Activated CD4-positive, alpha-beta T cell treated with anti-CD3 and anti-CD28 coated beads, Interleukin-2, amount 10 ng/mL, durations not matched to agents 7 days and 5 days (primary cell): Measurements from ENCODE around the gene BTBD9. TPM values are rescaled to one million over a fixed set of nuclear protein-coding genes. Genes with fewer than 3 reads are reported as not detected.

Source experiments
- CTCF ChIA-PET: fragments of 350-600 bp; sonication (Branson Sonifier 250); formaldehyde crosslinking; loops from one replicate; lab custom pipeline; 2021; ENCODE audit warnings: antibody characterized with exemption; lab: Charles Lee
- POLR2A ChIA-PET: fragments of 350-600 bp; sonication (Branson Sonifier 250); formaldehyde crosslinking; loops from one replicate; lab custom pipeline; 2021; ENCODE audit warnings: antibody characterized with exemption; lab: Charles Lee
- DNase-seq: peaks from one replicate; pipeline ENCODE4 v3.0.0-alpha.2; 2020
- H3K27ac Mint-ChIP-seq: one replicate; pipeline ENCODE4 v1.8.0; 2021; ENCODE audit warnings: mild to moderate bottlenecking, moderate library complexity, mixed read lengths
- H3K27me3 Mint-ChIP-seq: one replicate; pipeline ENCODE4 v1.8.0; 2021; ENCODE audit warnings: mixed read lengths
- H3K36me3 Mint-ChIP-seq: one replicate; pipeline ENCODE4 v1.8.0; 2021; ENCODE audit warnings: low read depth, mixed read lengths
- H3K4me1 Mint-ChIP-seq: one replicate; pipeline ENCODE4 v1.8.0; 2021; ENCODE audit warnings: mixed read lengths
- H3K4me3 Mint-ChIP-seq: one replicate; pipeline ENCODE4 v1.8.0; 2021; ENCODE audit warnings: mild to moderate bottlenecking, moderate library complexity, mixed read lengths
- H3K9me3 Mint-ChIP-seq: one replicate; pipeline ENCODE4 v1.8.0; 2021; ENCODE audit warnings: mixed read lengths
- total RNA-seq, 2 experiments: library from RNA; stranded (reverse); gene quantifications; one replicate each; pipeline ENCODE4 v1.2.3, GENCODE V29; 2021

Gene BTBD9
- total RNA-seq, 2 experiments from 2014 or later = 12.0 to 12.6 TPM

GRCh38 chr6:38220069-38220723 is 419.5 kb downstream of the BTBD9 start:
- POLR2A ChIA-PET = no interaction called here

GRCh38 chr6:38218235-38218634 is 421.5 kb downstream of the BTBD9 start:
- DNase-seq = no peak
- Mint-ChIP-seq H3K4me3 (no peak overlapping the region), H3K36me3 (no peaks in the 10 kb centered on the region), H3K27ac (no peak overlapping the region), H3K4me1 (no peaks in the 10 kb centered on the region), H3K9me3 (peaks cover 2% of the 10 kb centered on the region), H3K27me3 (no peaks in the 10 kb centered on the region)
- ChIA-PET POLR2A (no interaction called here), CTCF (interaction anchor here (1.5 kb wide), 1 partner anchor 47 kb away, joined by 3 read pairs; no protein-coding TSS in a partner anchor)

More at GRCh38 chr6:38220069-38220723, 419.5 kb downstream of the BTBD9 start:
- no peak overlapping the region for H3K4me3 Mint-ChIP-seq
- no peak overlapping the region for H3K27ac Mint-ChIP-seq
- no peaks in the 10 kb centered on the region for H3K4me1 Mint-ChIP-seq
- no peak for DNase-seq
- H3K27me3 Mint-ChIP-seq = no peaks in the 10 kb centered on the region
- CTCF ChIA-PET = no interaction called here
- H3K36me3 Mint-ChIP-seq = no peaks in the 10 kb centered on the region
- peaks cover 2% of the 10 kb centered on the region for H3K9me3 Mint-ChIP-seq

GRCh38 chr6:38216451-38216850 is 423.3 kb downstream of the BTBD9 start:
- Mint-ChIP-seq H3K9me3 (peaks cover 2% of the 10 kb centered on the region), H3K36me3 (no peaks in the 10 kb centered on the region)

GRCh38 chr6:38215651-38216311 is 423.9 kb downstream of the BTBD9 start:
- Mint-ChIP-seq H3K4me3 (no peak overlapping the region), H3K9me3 (peaks cover 2% of the 10 kb centered on the region), H3K4me1 (no peaks in the 10 kb centered on the region), H3K27me3 (no peaks in the 10 kb centered on the region), H3K27ac (no peak overlapping the region), H3K36me3 (no peaks in the 10 kb centered on the region)
- ChIA-PET POLR2A (no interaction called here), CTCF (no interaction called here)
- no peak for DNase-seq

More at GRCh38 chr6:38216451-38216850, 423.3 kb downstream of the BTBD9 start:
- H3K4me3 Mint-ChIP-seq = no peak overlapping the region
- no peaks in the 10 kb centered on the region for H3K4me1 Mint-ChIP-seq
- no peak overlapping the region for H3K27ac Mint-ChIP-seq
- no peak for DNase-seq
- H3K27me3 Mint-ChIP-seq = no peaks in the 10 kb centered on the region
- ChIA-PET CTCF (no interaction called here), POLR2A (no interaction called here)

- Mint-ChIP-seq H3K4me3 (no peak overlapping the region), H3K27me3 (no peaks in the 10 kb centered on the region)
These were observed 424.5 kb downstream of the BTBD9 start for GRCh38 chr6:38215225-38215624.

GRCh38 chr6:38214159-38214558 is 425.6 kb downstream of the BTBD9 start:
- no peak for DNase-seq
- no peak overlapping the region for H3K4me3 Mint-ChIP-seq
- peaks cover 5% of the 10 kb centered on the region for H3K4me1 Mint-ChIP-seq
- ChIA-PET CTCF (interaction anchor here (0.6 kb wide), 1 partner anchor 185 kb away, joined by 3 read pairs; no protein-coding TSS in a partner anchor), POLR2A (no interaction called here)
- H3K36me3 Mint-ChIP-seq = no peaks in the 10 kb centered on the region
- no peaks in the 10 kb centered on the region for H3K27me3 Mint-ChIP-seq
- H3K27ac Mint-ChIP-seq = no peak overlapping the region
- H3K9me3 Mint-ChIP-seq = no peaks in the 10 kb centered on the region

More at GRCh38 chr6:38215225-38215624, 424.5 kb downstream of the BTBD9 start:
- Mint-ChIP-seq H3K9me3 (peaks cover 2% of the 10 kb centered on the region), H3K36me3 (no peaks in the 10 kb centered on the region), H3K4me1 (no peaks in the 10 kb centered on the region), H3K27ac (no peak overlapping the region)
- POLR2A ChIA-PET = no interaction called here
- CTCF ChIA-PET = interaction anchor here (0.5 kb wide), 1 partner anchor 26 kb away, joined by 3 read pairs; no protein-coding TSS in a partner anchor
- DNase-seq = no peak

- no peaks in the 10 kb centered on the region for H3K27me3 Mint-ChIP-seq
- no peak for DNase-seq
- peaks cover 8% of the 10 kb centered on the region for H3K4me1 Mint-ChIP-seq
- POLR2A ChIA-PET = no interaction called here
- CTCF ChIA-PET = no interaction called here
- H3K36me3 Mint-ChIP-seq = no peaks in the 10 kb centered on the region
- H3K4me3 Mint-ChIP-seq = no peak overlapping the region
- H3K27ac Mint-ChIP-seq = no peak overlapping the region
- H3K9me3 Mint-ChIP-seq = no peaks in the 10 kb centered on the region
These were observed 426.5 kb downstream of the BTBD9 start for GRCh38 chr6:38213251-38213658.

GRCh38 chr6:38212579-38212978 is 427.1 kb downstream of the BTBD9 start:
- Mint-ChIP-seq H3K4me1 (peaks cover 8% of the 10 kb centered on the region), H3K4me3 (no peak overlapping the region), H3K9me3 (no peaks in the 10 kb centered on the region), H3K36me3 (no peaks in the 10 kb centered on the region), H3K27ac (no peak overlapping the region), H3K27me3 (no peaks in the 10 kb centered on the region)
- CTCF ChIA-PET = interaction anchor here (0.6 kb wide), 1 partner anchor 338 kb away, joined by 3 read pairs; no protein-coding TSS in a partner anchor
- POLR2A ChIA-PET = no interaction called here
- DNase-seq = no peak

GRCh38 chr6:38212116-38212515 is 427.6 kb downstream of the BTBD9 start:
- no peak overlapping the region for H3K27ac Mint-ChIP-seq
- H3K9me3 Mint-ChIP-seq = no peaks in the 10 kb centered on the region
- POLR2A ChIA-PET = no interaction called here
- DNase-seq = no peak
- no peaks in the 10 kb centered on the region for H3K27me3 Mint-ChIP-seq
- no peak overlapping the region for H3K4me3 Mint-ChIP-seq
- H3K4me1 Mint-ChIP-seq = peaks cover 8% of the 10 kb centered on the region
- no peaks in the 10 kb centered on the region for H3K36me3 Mint-ChIP-seq
- CTCF ChIA-PET = interaction anchor here (0.6 kb wide), 1 partner anchor 338 kb away, joined by 3 read pairs; no protein-coding TSS in a partner anchor

- POLR2A ChIA-PET = no interaction called here
- no peak overlapping the region for H3K4me3 Mint-ChIP-seq
- CTCF ChIA-PET = interaction anchor here (1.1 kb wide), 1 partner anchor 19 kb away, joined by 3 read pairs; no protein-coding TSS in a partner anchor
- H3K36me3 Mint-ChIP-seq = no peaks in the 10 kb centered on the region
- peaks cover 8% of the 10 kb centered on the region for H3K4me1 Mint-ChIP-seq
- no peaks in the 10 kb centered on the region for H3K27me3 Mint-ChIP-seq
- H3K9me3 Mint-ChIP-seq = no peaks in the 10 kb centered on the region
- DNase-seq = no peak
- no peak overlapping the region for H3K27ac Mint-ChIP-seq
These were observed 430.1 kb downstream of the BTBD9 start for GRCh38 chr6:38209371-38210260.

- DNase-seq = no peak
- Mint-ChIP-seq H3K27ac (no peak overlapping the region), H3K4me1 (peaks cover 8% of the 10 kb centered on the region), H3K4me3 (no peak overlapping the region), H3K9me3 (no peaks in the 10 kb centered on the region), H3K27me3 (no peaks in the 10 kb centered on the region), H3K36me3 (no peaks in the 10 kb centered on the region)
- ChIA-PET CTCF (no interaction called here), POLR2A (no interaction called here)
These were observed 431.7 kb downstream of the BTBD9 start for GRCh38 chr6:38208028-38208427.

- no peaks in the 10 kb centered on the region for H3K9me3 Mint-ChIP-seq
- no peak for DNase-seq
- H3K27me3 Mint-ChIP-seq = no peaks in the 10 kb centered on the region
- H3K36me3 Mint-ChIP-seq = no peaks in the 10 kb centered on the region
- peaks cover 8% of the 10 kb centered on the region for H3K4me1 Mint-ChIP-seq
- no peak overlapping the region for H3K4me3 Mint-ChIP-seq
- CTCF ChIA-PET = no interaction called here
- POLR2A ChIA-PET = no interaction called here
- H3K27ac Mint-ChIP-seq = no peak overlapping the region
These were observed 432.4 kb downstream of the BTBD9 start for GRCh38 chr6:38207375-38207774.
